Measurements from ENCODE around the gene PTPRN2.

DNA sequence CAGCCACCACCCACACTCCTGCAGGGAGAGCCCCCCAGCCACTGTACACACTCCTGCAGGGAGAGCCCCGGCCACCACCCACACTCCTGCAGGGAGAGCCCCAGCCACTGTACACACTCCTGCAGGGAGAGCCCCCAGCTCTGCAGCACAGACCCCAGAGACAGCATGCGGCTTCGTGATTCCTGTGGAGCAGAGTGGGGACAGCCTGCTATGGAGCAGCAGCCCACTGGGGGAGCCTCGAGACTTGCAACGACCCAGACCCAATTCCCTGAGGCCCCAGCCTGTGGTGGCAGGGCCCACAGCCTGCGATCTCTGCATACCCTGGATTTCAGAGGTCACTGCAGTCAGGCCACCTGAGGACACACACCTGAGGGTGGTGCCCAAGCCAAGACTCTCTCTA is 727.7 kb downstream of the PTPRN2 start:
- no peak for TF ChIP-seq CTCF (conservative IDR thresholded peaks at IDR 0.05; ENCODE audit: low read length)
- no peak for TF ChIP-seq EZH2phosphoT487 (IDR thresholded peaks at IDR 0.05; ENCODE audit: borderline replicate concordance, low read depth, low read length)

All from OCI-LY7 (cell line).